GM18499 (cell line): ENCODE measurements around the gene COMMD4.
"Not testable (repeated sequence)": the region's sequence is repeated elsewhere in the genome, so short reads cannot be mapped to it uniquely, and the experiment has no call there.

Experiments
- ATAC-seq: cut with Tn5 transposase; IDR thresholded peaks from one replicate; pipeline ENCODE4 v1.9.1; 2021; ENCODE audit warnings: moderate number of reproducible peaks; ENCODE audit not compliant: insufficient read depth, unreplicated experiment

The COMMD4 gene

DNA sequence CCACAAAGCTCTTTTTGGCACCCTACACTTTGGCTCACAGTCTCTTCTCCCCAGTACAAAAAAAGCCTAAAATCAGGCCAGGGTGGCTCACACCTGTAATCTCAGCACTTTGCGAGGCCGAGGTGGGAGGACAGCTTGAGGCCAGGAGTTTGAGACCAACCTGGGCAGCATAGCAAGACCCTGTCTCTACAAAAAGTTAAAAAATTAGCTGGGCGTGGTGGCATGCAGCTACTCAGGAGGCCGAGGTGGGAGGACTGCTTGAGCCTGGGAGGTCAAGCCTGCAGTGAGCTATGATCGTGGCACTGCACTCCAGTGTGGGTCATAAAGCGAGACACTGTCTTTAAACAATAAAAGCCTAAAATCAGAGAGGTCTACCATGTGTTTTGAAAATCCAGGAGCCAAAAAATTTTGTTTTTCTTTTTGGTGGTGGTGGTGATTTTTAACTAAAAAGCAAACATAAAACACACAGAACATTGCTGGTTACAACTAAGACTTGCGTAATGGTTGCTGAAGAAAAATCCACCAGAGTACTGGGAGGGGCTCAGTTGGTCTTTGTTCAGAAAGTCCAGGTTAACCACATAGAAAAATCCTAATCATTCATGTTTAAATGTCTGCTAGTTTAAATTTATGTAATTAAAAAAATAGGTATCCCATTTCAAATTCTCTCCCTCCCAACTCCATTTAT lies 34.2 kb downstream of the COMMD4 start:
- no peak for ATAC-seq

DNA sequence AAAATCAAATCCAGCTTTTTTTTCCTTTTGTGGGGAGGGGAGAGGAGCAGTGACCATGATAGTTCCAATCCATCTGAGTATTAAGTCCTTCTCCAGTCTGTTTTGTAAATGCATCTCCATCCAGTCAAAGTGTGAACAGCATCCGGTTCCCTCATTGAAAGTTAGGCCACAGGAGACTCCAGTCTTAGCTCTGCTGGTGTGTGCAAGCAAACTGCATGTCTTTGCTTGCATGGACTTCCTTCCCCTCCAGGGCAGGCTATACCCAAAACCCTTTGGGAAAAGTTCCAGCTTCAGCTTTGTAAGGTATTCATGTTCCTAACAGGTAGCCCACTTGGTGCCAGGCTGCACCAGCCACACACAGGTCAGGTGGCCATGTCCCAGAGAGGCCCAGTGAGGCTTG lies 35.6 kb downstream of the COMMD4 start:
- ATAC-seq = no peak

DNA sequence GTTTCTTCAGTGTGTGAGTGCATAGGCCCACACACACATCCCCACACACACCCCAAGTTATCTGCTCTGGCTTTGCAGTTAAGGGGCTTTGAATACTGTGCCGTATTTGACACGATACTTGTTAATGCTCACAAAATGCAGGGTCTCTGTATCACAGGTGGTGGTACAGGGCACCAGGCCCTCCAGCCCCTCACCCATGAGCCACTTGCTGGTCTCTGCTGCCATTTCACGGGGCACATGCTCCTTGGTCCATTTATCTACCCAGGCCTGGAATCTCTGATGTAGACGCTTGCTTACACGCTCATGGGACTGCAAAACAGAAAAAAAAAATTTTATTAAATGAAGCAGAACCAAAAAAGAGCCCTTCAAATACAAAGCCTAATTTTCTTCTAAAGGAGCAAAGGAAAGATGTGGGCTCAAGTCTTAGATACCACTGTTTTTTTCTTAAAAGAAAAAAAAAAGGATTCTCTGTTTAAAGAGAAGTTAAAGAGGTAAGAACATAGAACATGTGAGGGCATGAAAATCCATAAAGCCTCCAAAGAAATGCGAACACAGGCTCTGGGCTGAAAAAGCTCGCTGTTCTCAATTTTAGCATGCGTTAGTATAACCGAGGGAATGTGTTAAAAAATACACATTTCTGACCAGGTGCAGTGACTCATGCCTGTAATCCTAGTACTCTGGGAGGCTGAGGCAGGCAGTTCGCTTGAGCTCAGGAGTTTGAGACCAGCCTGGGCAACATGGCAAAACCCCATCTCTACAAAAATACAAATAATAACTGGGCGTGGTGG lies 36.2 kb downstream of the COMMD4 start:
- no peak for ATAC-seq

DNA sequence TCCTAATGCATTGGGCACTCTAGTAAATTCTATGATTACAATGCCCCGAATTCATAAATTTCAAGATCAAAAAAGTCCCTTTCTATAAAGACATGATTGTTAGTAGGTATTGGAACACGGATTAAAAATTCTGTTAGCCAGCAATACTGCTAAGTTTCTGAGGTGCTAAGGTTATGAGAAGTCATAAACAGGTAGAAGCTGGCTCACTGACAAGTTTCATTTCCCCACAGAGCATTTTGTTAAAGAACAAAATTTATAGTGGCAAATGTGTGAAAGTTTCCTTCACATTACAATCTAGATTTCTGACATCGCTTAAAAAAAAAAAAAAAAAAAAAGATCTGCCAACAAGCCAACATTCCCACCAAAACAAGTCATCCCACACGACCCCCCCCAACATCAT lies 44.9 kb downstream of the COMMD4 start:
- no peak for ATAC-seq

DNA sequence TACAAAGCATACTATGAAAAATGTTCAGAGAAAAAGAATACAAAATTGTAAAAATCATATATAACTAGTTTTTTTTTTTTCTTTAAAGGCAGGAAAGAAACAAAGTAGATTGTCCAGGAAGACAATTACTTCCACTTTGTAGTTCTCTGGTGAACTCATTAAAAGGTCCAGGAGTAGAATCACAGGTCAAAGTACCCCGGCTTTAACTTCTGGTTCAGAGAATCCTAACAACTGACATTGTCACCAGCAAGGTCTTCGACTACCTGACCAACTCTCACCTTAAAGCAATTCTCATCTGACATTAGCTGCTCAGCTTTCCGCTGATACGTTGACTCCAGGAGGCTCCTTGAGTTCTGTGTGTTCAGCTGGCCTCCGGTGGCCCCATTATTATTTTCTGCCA lies 48.1 kb downstream of the COMMD4 start:
- ATAC-seq = not testable (repeated sequence)
